HepG2 (cell line): Measurements from ENCODE around the gene ARMC8. TPM values are rescaled to one million over a fixed set of nuclear protein-coding genes. Genes with fewer than 3 reads are reported as not detected.

Source experiments
- AHR ChIP-seq: IDR thresholded peaks from 2 replicates; pipeline ENCODE4 v1.6.1; 2018; ENCODE audit warnings: missing genetic modification reagents, missing compliant biosample characterization
- ASH2L ChIP-seq: fragments of 300-600, 200-600 bp; sonication (generic); IDR thresholded peaks from 2 replicates; pipeline ENCODE4 v1.7.0; 2017; ENCODE audit warnings: low read depth, mild to moderate bottlenecking, moderate library complexity, mixed read lengths, low read length; ENCODE audit not compliant: insufficient read length
- CEBPB ChIP-seq: IDR thresholded peaks from 2 replicates; pipeline ENCODE4 v1.6.1; 2011; ENCODE audit warnings: low read depth, low read length, improper control_type of control experiment, borderline replicate concordance
- CEBPG ChIP-seq: IDR thresholded peaks from 2 replicates; pipeline ENCODE4 v1.6.1; 2016
- HNRNPLL ChIP-seq: fragments of 200-400 bp; formaldehyde crosslinking; IDR thresholded peaks from 2 replicates; pipeline ENCODE4 v1.6.1; 2017; ENCODE audit warnings: mild to moderate bottlenecking, low read depth, low read length; ENCODE audit not compliant: poor library complexity, severe bottlenecking
- YEATS4 ChIP-seq: sonication (generic); formaldehyde crosslinking; IDR thresholded peaks from 2 replicates; pipeline ENCODE4 v1.4.0; 2020; ENCODE audit warnings: missing genetic modification reagents, borderline replicate concordance
- ZBTB42 ChIP-seq: sonication (generic); formaldehyde crosslinking; IDR thresholded peaks from 2 replicates; pipeline ENCODE4 v1.5.0; 2020; ENCODE audit warnings: mild to moderate bottlenecking, missing genetic modification reagents
- ZNF335 ChIP-seq: sonication (generic); formaldehyde crosslinking; IDR thresholded peaks from 2 replicates; pipeline ENCODE4 v1.4.0; 2020; ENCODE audit warnings: missing genetic modification reagents
- ZNF619 ChIP-seq: sonication (generic); formaldehyde crosslinking; IDR thresholded peaks from 2 replicates; pipeline ENCODE4 v1.4.0; 2020; ENCODE audit warnings: mild to moderate bottlenecking, missing genetic modification reagents
- ZNF678 ChIP-seq: sonication (generic); formaldehyde crosslinking; IDR thresholded peaks from 2 replicates; pipeline ENCODE4 v1.4.0; 2020; ENCODE audit warnings: mild to moderate bottlenecking, missing genetic modification reagents
- ZNF75D ChIP-seq: sonication (generic); formaldehyde crosslinking; IDR thresholded peaks from 2 replicates; pipeline ENCODE4 v1.8.1; 2023; ENCODE audit warnings: missing genetic modification reagents, mild to moderate bottlenecking, borderline replicate concordance
- polyA plus RNA-seq, 8 experiments: library from polyadenylated mRNA; depleted of rRNA in 3 of 8; stranded (reverse) in 7 of 8; unstranded in 1 of 8; fragments of >200 nt; fragmentation: Illumina TruSeq in 4 of 8; extraction: Trizol in 4 of 8; gene quantifications; 2 replicates each; pipeline versions ENCODE4 v1.2.1 to v1.2.3, GENCODE V29; 2011 to 2016; ENCODE audit warnings: low read depth in 4 of 8, missing spikeins in 1 of 8, mixed read lengths in 1 of 8; ENCODE audit not compliant: insufficient read depth in 1 of 8
- total RNA-seq, 5 experiments: library from RNA; depleted of rRNA; stranded (reverse); fragments of >200 nt; fragmentation: Illumina TruSeq; extraction: Trizol; gene quantifications; 2 replicates each; pipeline ENCODE4 v1.2.3, GENCODE V29; 2016; ENCODE audit warnings: low read depth in 1 of 5
- TF ChIP-seq, protein P1 (sequence below): sonication (generic); formaldehyde crosslinking; conservative IDR thresholded peaks from 2 replicates; pipeline ENCODE4 v1.4.0; 2020; ENCODE audit warnings: missing genetic modification reagents
- TF ChIP-seq, protein P2 (sequence below): sonication (generic); formaldehyde crosslinking; IDR thresholded peaks from 2 replicates; pipeline ENCODE4 v1.4.0; 2020; ENCODE audit warnings: mild to moderate bottlenecking, missing genetic modification reagents
- TF ChIP-seq, protein P3 (sequence below): sonication (generic); formaldehyde crosslinking; IDR thresholded peaks from 2 replicates; pipeline ENCODE4 v1.4.0; 2020; ENCODE audit warnings: missing genetic modification reagents; ENCODE audit errors: not compliant biosample characterization
- TF ChIP-seq, protein P4 (sequence below): sonication (generic); formaldehyde crosslinking; IDR thresholded peaks from 2 replicates; pipeline ENCODE4 v1.5.0; 2020; ENCODE audit warnings: mild to moderate bottlenecking, missing genetic modification reagents
- TF ChIP-seq, protein P5 (sequence below): sonication (generic); formaldehyde crosslinking; IDR thresholded peaks from 2 replicates; pipeline ENCODE4 v1.5.1; 2020; ENCODE audit warnings: mild to moderate bottlenecking, missing genetic modification reagents, moderate library complexity
- TF ChIP-seq, protein P6 (sequence below): sonication (generic); formaldehyde crosslinking; IDR thresholded peaks from 2 replicates; pipeline ENCODE4 v1.5.1; 2020; ENCODE audit warnings: missing genetic modification reagents, mild to moderate bottlenecking, borderline replicate concordance
- TF ChIP-seq, protein P7 (sequence below): sonication (generic); formaldehyde crosslinking; IDR thresholded peaks from 2 replicates; pipeline ENCODE4 v1.4.0; 2020; ENCODE audit warnings: low read depth, mild to moderate bottlenecking, missing genetic modification reagents

The ARMC8 gene
- total and polyA plus RNA-seq, 2 of the 13 experiments (the other 11 are each of a cell fraction or from before 2014, with no cell fraction given): 38.9 to 55.3 TPM

DNA sequence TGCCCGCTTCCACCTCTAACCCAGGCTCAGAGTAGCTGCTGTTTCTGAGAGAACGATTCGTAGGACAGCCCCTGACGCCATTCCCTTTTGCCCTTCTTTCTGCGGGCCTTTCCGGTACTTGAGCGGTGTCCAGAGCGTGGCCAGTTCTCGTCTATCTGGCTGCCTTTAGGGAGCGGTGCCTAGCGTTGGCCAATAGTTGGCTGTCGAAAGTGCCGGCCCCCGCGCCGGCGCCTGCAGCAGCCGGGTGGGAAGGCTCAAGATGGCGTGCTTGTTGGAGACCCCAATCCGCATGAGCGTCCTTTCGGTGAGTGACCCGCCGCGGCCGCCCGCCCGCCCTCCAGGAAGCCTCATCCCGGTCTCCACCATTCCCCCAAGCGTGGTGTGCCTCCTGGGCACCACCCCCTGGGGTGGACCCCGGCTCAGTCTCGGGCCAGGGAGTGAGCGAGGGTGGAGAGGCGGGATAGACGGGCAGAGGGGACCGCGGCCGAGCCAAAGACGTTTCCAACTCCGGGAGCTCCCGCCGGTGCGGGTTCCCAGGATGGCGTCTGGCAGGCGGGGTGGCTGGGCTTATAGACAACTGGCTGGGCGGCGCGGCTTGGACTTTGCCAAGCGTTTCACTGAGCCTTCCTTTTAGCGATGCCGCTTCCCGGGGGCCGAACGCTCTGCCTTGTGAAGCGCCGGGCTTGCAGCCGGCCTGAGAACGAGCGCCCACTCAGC lies at the start of gene ARMC8 (continued):
- TF ChIP-seq, protein P1, sequence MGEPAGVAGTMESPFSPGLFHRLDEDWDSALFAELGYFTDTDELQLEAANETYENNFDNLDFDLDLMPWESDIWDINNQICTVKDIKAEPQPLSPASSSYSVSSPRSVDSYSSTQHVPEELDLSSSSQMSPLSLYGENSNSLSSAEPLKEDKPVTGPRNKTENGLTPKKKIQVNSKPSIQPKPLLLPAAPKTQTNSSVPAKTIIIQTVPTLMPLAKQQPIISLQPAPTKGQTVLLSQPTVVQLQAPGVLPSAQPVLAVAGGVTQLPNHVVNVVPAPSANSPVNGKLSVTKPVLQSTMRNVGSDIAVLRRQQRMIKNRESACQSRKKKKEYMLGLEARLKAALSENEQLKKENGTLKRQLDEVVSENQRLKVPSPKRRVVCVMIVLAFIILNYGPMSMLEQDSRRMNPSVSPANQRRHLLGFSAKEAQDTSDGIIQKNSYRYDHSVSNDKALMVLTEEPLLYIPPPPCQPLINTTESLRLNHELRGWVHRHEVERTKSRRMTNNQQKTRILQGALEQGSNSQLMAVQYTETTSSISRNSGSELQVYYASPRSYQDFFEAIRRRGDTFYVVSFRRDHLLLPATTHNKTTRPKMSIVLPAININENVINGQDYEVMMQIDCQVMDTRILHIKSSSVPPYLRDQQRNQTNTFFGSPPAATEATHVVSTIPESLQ (CRISPR knock-in tag): no peak
- TF ChIP-seq, protein P2, sequence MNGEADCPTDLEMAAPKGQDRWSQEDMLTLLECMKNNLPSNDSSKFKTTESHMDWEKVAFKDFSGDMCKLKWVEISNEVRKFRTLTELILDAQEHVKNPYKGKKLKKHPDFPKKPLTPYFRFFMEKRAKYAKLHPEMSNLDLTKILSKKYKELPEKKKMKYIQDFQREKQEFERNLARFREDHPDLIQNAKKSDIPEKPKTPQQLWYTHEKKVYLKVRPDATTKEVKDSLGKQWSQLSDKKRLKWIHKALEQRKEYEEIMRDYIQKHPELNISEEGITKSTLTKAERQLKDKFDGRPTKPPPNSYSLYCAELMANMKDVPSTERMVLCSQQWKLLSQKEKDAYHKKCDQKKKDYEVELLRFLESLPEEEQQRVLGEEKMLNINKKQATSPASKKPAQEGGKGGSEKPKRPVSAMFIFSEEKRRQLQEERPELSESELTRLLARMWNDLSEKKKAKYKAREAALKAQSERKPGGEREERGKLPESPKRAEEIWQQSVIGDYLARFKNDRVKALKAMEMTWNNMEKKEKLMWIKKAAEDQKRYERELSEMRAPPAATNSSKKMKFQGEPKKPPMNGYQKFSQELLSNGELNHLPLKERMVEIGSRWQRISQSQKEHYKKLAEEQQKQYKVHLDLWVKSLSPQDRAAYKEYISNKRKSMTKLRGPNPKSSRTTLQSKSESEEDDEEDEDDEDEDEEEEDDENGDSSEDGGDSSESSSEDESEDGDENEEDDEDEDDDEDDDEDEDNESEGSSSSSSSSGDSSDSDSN (CRISPR knock-in tag): peak; percentile 91
- TF ChIP-seq, protein P3, sequence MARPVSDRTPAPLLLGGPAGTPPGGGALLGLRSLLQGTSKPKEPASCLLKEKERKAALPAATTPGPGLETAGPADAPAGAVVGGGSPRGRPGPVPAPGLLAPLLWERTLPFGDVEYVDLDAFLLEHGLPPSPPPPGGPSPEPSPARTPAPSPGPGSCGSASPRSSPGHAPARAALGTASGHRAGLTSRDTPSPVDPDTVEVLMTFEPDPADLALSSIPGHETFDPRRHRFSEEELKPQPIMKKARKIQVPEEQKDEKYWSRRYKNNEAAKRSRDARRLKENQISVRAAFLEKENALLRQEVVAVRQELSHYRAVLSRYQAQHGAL (CRISPR knock-in tag): no peak
- TF ChIP-seq, protein P4, sequence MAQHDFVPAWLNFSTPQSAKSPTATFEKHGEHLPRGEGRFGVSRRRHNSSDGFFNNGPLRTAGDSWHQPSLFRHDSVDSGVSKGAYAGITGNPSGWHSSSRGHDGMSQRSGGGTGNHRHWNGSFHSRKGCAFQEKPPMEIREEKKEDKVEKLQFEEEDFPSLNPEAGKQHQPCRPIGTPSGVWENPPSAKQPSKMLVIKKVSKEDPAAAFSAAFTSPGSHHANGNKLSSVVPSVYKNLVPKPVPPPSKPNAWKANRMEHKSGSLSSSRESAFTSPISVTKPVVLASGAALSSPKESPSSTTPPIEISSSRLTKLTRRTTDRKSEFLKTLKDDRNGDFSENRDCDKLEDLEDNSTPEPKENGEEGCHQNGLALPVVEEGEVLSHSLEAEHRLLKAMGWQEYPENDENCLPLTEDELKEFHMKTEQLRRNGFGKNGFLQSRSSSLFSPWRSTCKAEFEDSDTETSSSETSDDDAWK (CRISPR knock-in tag): no peak
- TF ChIP-seq ZNF335 (CRISPR knock-in tag) (no peak), ZNF75D (CRISPR knock-in tag) (no peak), ASH2L (peak; percentile 98), AHR (CRISPR knock-in tag) (no peak; the same call in 1 of the 2 replicates), YEATS4 (CRISPR knock-in tag) (peak; percentile 94), ZBTB42 (CRISPR knock-in tag) (no peak), CEBPB (no peak), CEBPG (CRISPR knock-in tag) (peak; percentile 23; the same call in 1 of the 2 replicates), ZNF619 (CRISPR knock-in tag) (no peak), ZNF678 (CRISPR knock-in tag) (no peak), HNRNPLL (peak; percentile 90)
- TF ChIP-seq, protein P5, sequence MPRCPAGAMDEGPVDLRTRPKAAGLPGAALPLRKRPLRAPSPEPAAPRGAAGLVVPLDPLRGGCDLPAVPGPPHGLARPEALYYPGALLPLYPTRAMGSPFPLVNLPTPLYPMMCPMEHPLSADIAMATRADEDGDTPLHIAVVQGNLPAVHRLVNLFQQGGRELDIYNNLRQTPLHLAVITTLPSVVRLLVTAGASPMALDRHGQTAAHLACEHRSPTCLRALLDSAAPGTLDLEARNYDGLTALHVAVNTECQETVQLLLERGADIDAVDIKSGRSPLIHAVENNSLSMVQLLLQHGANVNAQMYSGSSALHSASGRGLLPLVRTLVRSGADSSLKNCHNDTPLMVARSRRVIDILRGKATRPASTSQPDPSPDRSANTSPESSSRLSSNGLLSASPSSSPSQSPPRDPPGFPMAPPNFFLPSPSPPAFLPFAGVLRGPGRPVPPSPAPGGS (CRISPR knock-in tag): no peak; the same call in 1 of the 2 replicates
- TF ChIP-seq, protein P6, sequence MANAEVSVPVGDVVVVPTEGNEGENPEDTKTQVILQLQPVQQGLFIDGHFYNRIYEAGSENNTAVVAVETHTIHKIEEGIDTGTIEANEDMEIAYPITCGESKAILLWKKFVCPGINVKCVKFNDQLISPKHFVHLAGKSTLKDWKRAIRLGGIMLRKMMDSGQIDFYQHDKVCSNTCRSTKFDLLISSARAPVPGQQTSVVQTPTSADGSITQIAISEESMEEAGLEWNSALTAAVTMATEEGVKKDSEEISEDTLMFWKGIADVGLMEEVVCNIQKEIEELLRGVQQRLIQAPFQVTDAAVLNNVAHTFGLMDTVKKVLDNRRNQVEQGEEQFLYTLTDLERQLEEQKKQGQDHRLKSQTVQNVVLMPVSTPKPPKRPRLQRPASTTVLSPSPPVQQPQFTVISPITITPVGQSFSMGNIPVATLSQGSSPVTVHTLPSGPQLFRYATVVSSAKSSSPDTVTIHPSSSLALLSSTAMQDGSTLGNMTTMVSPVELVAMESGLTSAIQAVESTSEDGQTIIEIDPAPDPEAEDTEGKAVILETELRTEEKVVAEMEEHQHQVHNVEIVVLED (CRISPR knock-in tag): peak; percentile 71; the same call in 1 of the 2 replicates
- TF ChIP-seq, protein P7, sequence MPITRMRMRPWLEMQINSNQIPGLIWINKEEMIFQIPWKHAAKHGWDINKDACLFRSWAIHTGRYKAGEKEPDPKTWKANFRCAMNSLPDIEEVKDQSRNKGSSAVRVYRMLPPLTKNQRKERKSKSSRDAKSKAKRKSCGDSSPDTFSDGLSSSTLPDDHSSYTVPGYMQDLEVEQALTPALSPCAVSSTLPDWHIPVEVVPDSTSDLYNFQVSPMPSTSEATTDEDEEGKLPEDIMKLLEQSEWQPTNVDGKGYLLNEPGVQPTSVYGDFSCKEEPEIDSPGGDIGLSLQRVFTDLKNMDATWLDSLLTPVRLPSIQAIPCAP (CRISPR knock-in tag): no peak
